ENCODE data around the gene PRAMEF12. TPM values are rescaled to one million over a fixed set of nuclear protein-coding genes. Genes with fewer than 3 reads are reported as not detected.

PRAMEF12 gene
- not detected in 2 replicates for total RNA-seq (2013; cell fraction: nucleolus; rRNA removed)
- not detected in 2 replicates for total RNA-seq (2014; rRNA removed)
- not detected in 2 replicates for total RNA-seq (2014; rRNA removed; fragmentation: Illumina TruSeq; extraction: Trizol)
- total RNA-seq (2021): not detected in 2 replicates
- polyA plus RNA-seq (2011; ENCODE audit: low read depth): not detected
- polyA plus RNA-seq (2011; rRNA removed): not detected in 2 replicates
- polyA plus RNA-seq (2011; cell fraction: cytosol; rRNA removed): not detected in 2 replicates
- not detected in 2 replicates for polyA plus RNA-seq (2011; cell fraction: nucleus; rRNA removed)
- not detected in 2 replicates for polyA plus RNA-seq (2012)
- not detected in 2 replicates for polyA plus RNA-seq (2014; fragmentation: Illumina TruSeq; extraction: Trizol)
- not detected for polyA plus RNA-seq (2014; fragmentation: Nextera tagmentation; extraction: Ambion mirVana)
- polyA plus RNA-seq (2014; rRNA removed): not detected in 2 replicates
- not detected for polyA plus RNA-seq (2016; fragmentation: Nextera tagmentation; extraction: Ambion mirVana)
- polyA minus RNA-seq (2011; rRNA and poly(A)+ RNA removed): not detected in 2 replicates
- not detected in 2 replicates for polyA minus RNA-seq (2011; cell fraction: cytosol; rRNA and poly(A)+ RNA removed)
- not detected in 2 replicates for polyA minus RNA-seq (2011; cell fraction: nucleus; rRNA and poly(A)+ RNA removed)
- not detected for Bru-seq, nascent RNA
- not detected for BruChase-seq, experiment 1, labeled RNA remaining after a 6-hour chase
- BruChase-seq, experiment 2, labeled RNA remaining after a 2-hour chase: not detected
- long read RNA-seq, experiment 1: 0 reads
- long read RNA-seq, experiment 2: 0 reads

GRCh38 chr1:12773438-12773837 lies at the start of gene PRAMEF12:
Gene PRAMEF12, plus strand, starts transcription at chr1:12773738. Its CDS starts 1,130 bp downstream, at chr1:12774868.
- ChIA-PET SMC1A (ENCODE audit: uncharacterized antibody, unreplicated experiment) (no interaction called here), CTCF (no interaction called here), RAD21 (ENCODE audit: unreplicated experiment) (no interaction called here), POLR2A (no interaction called here)
- intact Hi-C loops (cut with micrococcal nuclease; ENCODE audit: unreplicated experiment): no loop called here
- H3K9me3 ChIP-seq (replicated peaks; ENCODE audit: control insufficient read depth, insufficient read depth, low read length): no peaks in the 10 kb centered on the region
- 13% methylated on average over 5 of the region's 5 CpGs for WGBS (ENCODE audit: insufficient coverage, insufficient replicate concordance, low lambda C conversion rate, missing lambda C conversion rate)
- no peak for FAIRE-seq
- no peaks in the 10 kb centered on the region for H4K20me1 ChIP-seq (ENCODE audit: control insufficient read depth, insufficient read depth)
- TF ChIP-seq ZBTB33 (IDR thresholded peaks at IDR 0.05): no peak
- TF ChIP-seq TCF7 (IDR thresholded peaks at IDR 0.05; ENCODE audit: borderline replicate concordance): no peak
- no peak for TF ChIP-seq YY1 (IDR thresholded peaks at IDR 0.05; ENCODE audit: low read depth, low read length)
- TF ChIP-seq POLR2AphosphoS2 (IDR thresholded peaks at IDR 0.05; ENCODE audit: low read depth, low read length): no peak
- no peak within 1 kb of the TSS for H2AFZ ChIP-seq (ENCODE audit: control insufficient read depth, low read depth, low read length)
- no peak for DNase-seq (ENCODE audit: low read depth, low spot score)
- H3K4me2 ChIP-seq (ENCODE audit: control insufficient read depth, insufficient read depth): no peak within 1 kb of the TSS
- no peak within 1 kb of the TSS for H3K9ac ChIP-seq (ENCODE audit: control insufficient read depth, insufficient read depth, low read length)
- no peak within 1 kb of the TSS for H3K4me3 ChIP-seq
- H3K36me3 ChIP-seq (ENCODE audit: control insufficient read depth in 2 of 2, insufficient read depth in 2 of 2, low read length in 1 of 2): no peaks in the 10 kb centered on the region
- no peaks in the 10 kb centered on the region for H3K79me2 ChIP-seq (ENCODE audit: control insufficient read depth, insufficient read depth, low read length)
- in situ Hi-C loops (cut with MboI): no loop called here
- H3K4me1 ChIP-seq (ENCODE audit: control insufficient read depth, insufficient read depth, low read length): no peaks in the 10 kb centered on the region
- no peak for ATAC-seq
- BruUV-seq (replicated peaks): no TSS peak
- no peak within 1 kb of the TSS for H3K27ac ChIP-seq (ENCODE audit: control insufficient read depth, insufficient read depth)
- H3K27me3 ChIP-seq (replicated peaks in 1 of 2; ENCODE audit: control insufficient read depth in 2 of 2, insufficient read depth in 2 of 2, low read length in 1 of 2): no peaks in the 10 kb centered on the region; a peak in 1 of 4 replicates

All from GM12878 (cell line).